GM10248 (cell line): ENCODE results near the gene THUMPD1.

ENCODE experiments used
- CTCF ChIA-PET: fragments of 300-600 bp; sonication (Branson Sonifier 250); formaldehyde crosslinking; extraction: SDS; loops from one replicate; lab custom pipeline; 2021; ENCODE audit warnings: antibody characterized with exemption; lab: Yijun Ruan, JAX
- POLR2A ChIA-PET: fragments of 350-650 bp; sonication (Branson Sonifier 250); formaldehyde crosslinking; extraction: SDS; loops from one replicate; lab custom pipeline; 2020; ENCODE audit warnings: antibody characterized with exemption; lab: Yijun Ruan, JAX
- DNase-seq: peaks from one replicate; pipeline ENCODE4 v3.0.0; 2012; ENCODE audit errors: extremely low spot score
- CTCF ChIP-seq: IDR thresholded peaks from 2 replicates; pipeline ENCODE4 v1.5.1; 2012; ENCODE audit warnings: mild to moderate bottlenecking, low read depth; ENCODE audit errors: extremely low read depth, missing control alignments, control extremely low read depth

Gene THUMPD1

GRCh38 chr16:20740901-20741521, 607 bp downstream of the THUMPD1 start:
- DNase-seq, result peak; percentile 94
- TF ChIP-seq CTCF, result no peak
- ChIA-PET POLR2A (no interaction called here), CTCF (interaction anchor here (1.1 to 1.6 kb wide), 4 partner anchors 8 to 65 kb away, joined by 3 to 11 read pairs (median 4); no protein-coding TSS in a partner anchor)

GRCh38 chr16:20740007-20740883, 1.4 kb downstream of the THUMPD1 start:
- DNase-seq, result peak; percentile 11
- ChIA-PET CTCF (interaction anchor here (1.1 to 1.6 kb wide), 4 partner anchors 7 to 64 kb away, joined by 3 to 11 read pairs (median 4); no protein-coding TSS in a partner anchor), POLR2A (no interaction called here)

GRCh38 chr16:20735490-20735889, 6.1 kb downstream of the THUMPD1 start:
- CTCF ChIA-PET, result no interaction called here
- no peak for DNase-seq
- POLR2A ChIA-PET, result interaction anchor here (0.6 kb wide), 1 partner anchor 161 kb away, joined by 8 read pairs; no protein-coding TSS in a partner anchor
- no peak for TF ChIP-seq CTCF

More at GRCh38 chr16:20740007-20740883, 1.4 kb downstream of the THUMPD1 start:
- TF ChIP-seq CTCF, result peak; percentile 30

GRCh38 chr16:20734782-20735181, 6.8 kb downstream of the THUMPD1 start:
- no peak for DNase-seq
- TF ChIP-seq CTCF, result no peak
- ChIA-PET CTCF (no interaction called here), POLR2A (no interaction called here)

GRCh38 chr16:20734056-20734455, 7.6 kb downstream of the THUMPD1 start:
- CTCF ChIA-PET, result interaction anchor here (1.2 kb wide), 1 partner anchor 120 kb away, joined by 3 read pairs; no protein-coding TSS in a partner anchor
- POLR2A ChIA-PET, result no interaction called here
- no peak for DNase-seq
- TF ChIP-seq CTCF, result no peak

GRCh38 chr16:20729141-20729540, 12.5 kb downstream of the THUMPD1 start:
- no peak for TF ChIP-seq CTCF
- DNase-seq, result no peak
- CTCF ChIA-PET, result interaction anchor here (1.0 to 1.6 kb wide), 2 partner anchors 9 to 12 kb away, joined by 4 to 5 read pairs; no protein-coding TSS in a partner anchor
- POLR2A ChIA-PET, result no interaction called here
